Tibial nerve (tissue), 4 donors: ENCODE measurements around the gene FBXO27.

Source experiments
- CTCF ChIP-seq, 5 experiments: fragments of 200-600 bp in 3 of 5; fragments of 450-650 bp in 2 of 5; sonication (generic) in 3 of 5; IDR thresholded peaks; one replicate each; pipeline ENCODE4 v1.5.1; 2016 to 2019; ENCODE audit warnings: antibody characterized with exemption in 5 of 5, mild to moderate bottlenecking in 3 of 5, moderate library complexity in 2 of 5
- EP300 ChIP-seq, 2 donors: sonication (generic); formaldehyde crosslinking; IDR thresholded peaks; one replicate each; pipeline ENCODE4 v1.6.1; 2017; ENCODE audit warnings: antibody characterized with exemption in 2 of 2, mild to moderate bottlenecking in 1 of 2
- POLR2A ChIP-seq, 2 donors: fragments of 450-650 bp; IDR thresholded peaks; one replicate each; pipeline ENCODE4 v1.6.1; 2017; ENCODE audit warnings: antibody characterized with exemption in 2 of 2, mild to moderate bottlenecking in 2 of 2, moderate library complexity in 2 of 2

GRCh38 chr19:39004403-39004802 is 27.9 kb downstream of the FBXO27 start:
- TF ChIP-seq CTCF (IDR thresholded peaks at IDR 0.05) = no peak
- no peak for TF ChIP-seq POLR2A (IDR thresholded peaks at IDR 0.05)
- no peak for TF ChIP-seq EP300 (IDR thresholded peaks at IDR 0.05)
